ENCODE data around the gene LAPTM4A. TPM values are rescaled to one million over a fixed set of nuclear protein-coding genes. Genes with fewer than 3 reads are reported as not detected.
"Not testable (repeated sequence)": the region's sequence is repeated elsewhere in the genome, so short reads cannot be mapped to it uniquely, and the experiment has no call there.

The LAPTM4A gene
- polyA plus RNA-seq, 3 donors from 2014 or later = 116 to 164 (median 153) TPM

GRCh38 chr2:20085909-20086308 lies 34.5 kb upstream of the LAPTM4A start:
- not testable (repeated sequence) for H3K27me3 Mint-ChIP-seq (ENCODE audit: low read depth in 3 of 3); H3K4me1 Mint-ChIP-seq; H3K36me3 Mint-ChIP-seq; H3K27ac Mint-ChIP-seq; H3K4me3 Mint-ChIP-seq; DNase-seq; H3K9me3 Mint-ChIP-seq

DNA sequence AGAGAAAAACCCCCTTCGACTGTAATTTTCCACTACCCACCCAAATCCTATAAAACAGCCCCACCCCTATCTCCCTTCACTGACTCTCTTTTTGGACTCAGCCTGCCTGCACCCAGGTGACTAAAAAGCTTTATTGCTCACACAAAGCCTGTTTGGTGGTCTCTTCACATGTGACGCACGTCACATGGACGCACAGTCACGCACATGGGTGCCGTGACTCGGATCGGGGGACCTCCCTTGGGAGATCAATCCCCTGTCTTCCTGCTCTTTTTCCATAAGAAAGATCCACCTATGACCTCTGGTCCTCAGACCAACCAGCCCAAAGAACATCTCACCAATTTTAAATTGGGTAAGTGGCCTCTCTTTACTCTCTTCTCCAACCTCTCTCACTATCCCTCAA lies 31.4 kb upstream of the LAPTM4A start:
- H3K4me3 Mint-ChIP-seq; H3K4me1 Mint-ChIP-seq; H3K27ac Mint-ChIP-seq; H3K27me3 Mint-ChIP-seq (ENCODE audit: low read depth in 3 of 3); DNase-seq; H3K9me3 Mint-ChIP-seq; H3K36me3 Mint-ChIP-seq: not testable (repeated sequence)

DNA sequence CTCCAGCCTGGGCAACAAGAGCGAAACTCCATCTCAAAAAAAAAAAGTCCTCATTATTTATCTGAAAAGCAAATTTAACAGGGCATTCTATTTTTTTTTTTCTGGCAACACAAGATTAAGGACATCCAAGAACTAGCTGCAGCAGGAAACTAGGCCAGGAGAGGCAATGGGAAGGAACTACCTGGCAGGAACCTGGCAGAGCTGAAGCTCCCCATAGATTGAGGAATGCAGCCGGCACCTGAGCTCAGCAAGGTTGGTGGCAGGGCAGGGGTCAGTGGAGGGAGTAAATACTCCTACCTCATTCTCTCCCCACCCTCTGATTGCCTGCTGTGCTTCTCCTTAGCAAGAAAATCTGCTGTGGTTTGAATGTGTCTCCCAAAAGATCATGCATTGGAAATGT lies 30.4 kb upstream of the LAPTM4A start:
- H3K27me3 Mint-ChIP-seq (ENCODE audit: low read depth in 3 of 3) = peaks cover 0 to 2% (median 0%) of the 10 kb centered on the region in 3 donors
- no peaks in the 10 kb centered on the region for H3K4me1 Mint-ChIP-seq
- no peaks in the 10 kb centered on the region for H3K36me3 Mint-ChIP-seq
- DNase-seq = no peak
- peaks cover 0 to 2% (median 0%) of the 10 kb centered on the region in 6 donors for H3K9me3 Mint-ChIP-seq
- H3K27ac Mint-ChIP-seq = no peak overlapping the region
- H3K4me3 Mint-ChIP-seq = no peak overlapping the region

- no peak overlapping the region for H3K4me3 Mint-ChIP-seq
- no peaks in the 10 kb centered on the region for H3K4me1 Mint-ChIP-seq
- no peak for DNase-seq
- H3K27me3 Mint-ChIP-seq (ENCODE audit: low read depth in 3 of 3) = peaks cover 0 to 3% (median 0%) of the 10 kb centered on the region in 3 donors
- H3K27ac Mint-ChIP-seq = no peak overlapping the region
- peaks cover 0 to 2% (median 0%) of the 10 kb centered on the region in 6 donors for H3K9me3 Mint-ChIP-seq
- H3K36me3 Mint-ChIP-seq = no peaks in the 10 kb centered on the region
Measured at GRCh38 chr2:20080839-20081415, 29.5 kb upstream of the LAPTM4A start.

- Mint-ChIP-seq H3K27ac (no peak overlapping the region), H3K27me3 (ENCODE audit: low read depth in 3 of 3) (peaks cover 0 to 4% (median 0%) of the 10 kb centered on the region in 3 donors), H3K4me3 (no peak overlapping the region), H3K4me1 (no peaks in the 10 kb centered on the region), H3K9me3 (peaks cover 0 to 2% (median 0%) of the 10 kb centered on the region in 6 donors), H3K36me3 (no peaks in the 10 kb centered on the region)
- DNase-seq = no peak
Measured at GRCh38 chr2:20080428-20080827, 29.0 kb upstream of the LAPTM4A start.

- Mint-ChIP-seq H3K36me3 (no peaks in the 10 kb centered on the region), H3K9me3 (peaks cover 0 to 2% (median 0%) of the 10 kb centered on the region in 6 donors), H3K27me3 (ENCODE audit: low read depth in 3 of 3) (peaks cover 1 to 7% (median 4%) of the 10 kb centered on the region in 3 donors), H3K27ac (no peak overlapping the region), H3K4me3 (no peak overlapping the region), H3K4me1 (no peaks in the 10 kb centered on the region)
- DNase-seq = no peak
Measured at GRCh38 chr2:20079546-20080115, 28.2 kb upstream of the LAPTM4A start.

DNA sequence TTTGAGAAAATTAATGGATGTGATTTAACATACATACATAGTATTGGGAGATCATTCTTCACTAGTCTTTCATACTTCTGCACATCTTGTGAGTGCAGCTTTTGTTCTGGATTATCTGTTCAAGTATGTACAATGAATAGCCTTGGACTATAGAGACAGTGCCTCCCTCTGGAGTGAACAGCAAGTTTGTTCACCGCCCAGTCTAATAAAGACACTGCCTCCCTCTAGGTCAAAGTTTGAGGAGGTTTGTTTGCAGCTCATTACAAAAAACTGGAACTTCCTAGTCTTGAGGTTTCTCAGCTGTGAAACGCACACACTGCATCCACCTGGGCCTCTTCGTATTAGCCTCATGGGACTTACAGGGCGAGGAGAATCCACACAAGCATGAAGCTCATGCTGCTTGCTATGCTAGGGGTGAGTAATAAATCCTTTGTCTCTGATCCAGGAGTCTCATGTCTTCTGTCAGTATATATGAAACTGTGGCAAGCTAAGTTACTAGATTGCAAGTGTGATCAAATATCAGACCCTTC lies 26.0 kb upstream of the LAPTM4A start:
- no peak for DNase-seq
- no peak overlapping the region for H3K4me3 Mint-ChIP-seq
- H3K36me3 Mint-ChIP-seq = no peaks in the 10 kb centered on the region
- H3K9me3 Mint-ChIP-seq = peaks cover 0 to 2% (median 0%) of the 10 kb centered on the region in 6 donors
- no peak overlapping the region for H3K27ac Mint-ChIP-seq
- no peaks in the 10 kb centered on the region for H3K4me1 Mint-ChIP-seq
- peaks cover 3 to 10% (median 4%) of the 10 kb centered on the region in 3 donors for H3K27me3 Mint-ChIP-seq (ENCODE audit: low read depth in 3 of 3)

DNA sequence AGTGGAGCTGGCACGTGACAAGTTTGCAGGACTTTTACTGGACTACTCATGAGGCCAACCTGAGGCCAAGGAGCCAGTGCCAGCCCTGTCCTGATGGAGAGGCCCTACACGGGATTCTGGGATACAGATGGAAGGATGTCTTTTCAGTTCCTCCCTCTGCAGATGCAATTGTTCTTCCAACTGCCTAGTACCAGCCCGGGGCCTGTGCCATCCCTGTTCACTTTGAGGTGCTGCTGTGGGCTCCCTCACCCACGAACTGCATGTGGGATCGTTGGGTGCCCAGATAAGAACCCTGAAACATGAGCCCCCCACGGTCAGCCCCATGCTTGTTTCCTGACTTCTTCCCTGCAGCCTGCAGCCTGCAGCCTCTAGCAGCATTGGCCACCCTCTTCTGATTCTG lies 25.3 kb upstream of the LAPTM4A start:
- Mint-ChIP-seq H3K9me3 (peaks cover 0 to 2% (median 0%) of the 10 kb centered on the region in 6 donors), H3K36me3 (no peaks in the 10 kb centered on the region), H3K27ac (no peak overlapping the region), H3K27me3 (ENCODE audit: low read depth in 3 of 3) (peaks cover 3 to 10% (median 4%) of the 10 kb centered on the region in 3 donors), H3K4me3 (no peak overlapping the region), H3K4me1 (no peaks in the 10 kb centered on the region)
- DNase-seq = no peak

DNA sequence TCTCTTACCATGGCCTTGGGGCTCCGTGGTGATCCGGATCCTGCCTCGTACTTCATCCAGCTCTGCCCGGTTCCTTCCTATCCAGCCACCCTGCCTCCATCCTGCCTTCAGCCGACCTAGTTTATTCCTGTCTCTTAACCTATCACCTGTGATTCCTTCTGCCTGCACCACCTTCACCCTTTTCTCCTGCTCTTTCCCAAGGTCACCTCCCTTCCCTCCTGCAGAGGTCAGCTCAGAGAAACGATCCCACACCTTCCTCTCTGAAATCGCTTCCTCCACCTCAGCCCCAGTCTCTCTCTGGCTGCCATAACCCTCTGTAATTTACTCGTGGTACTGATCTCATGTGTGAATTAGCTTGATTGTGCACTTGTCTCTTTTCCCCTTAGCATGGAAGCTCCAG lies 23.5 kb upstream of the LAPTM4A start:
- no peaks in the 10 kb centered on the region for H3K36me3 Mint-ChIP-seq
- no peak overlapping the region for H3K4me3 Mint-ChIP-seq
- no peaks in the 10 kb centered on the region for H3K4me1 Mint-ChIP-seq
- peaks cover 3 to 8% (median 4%) of the 10 kb centered on the region in 3 donors for H3K27me3 Mint-ChIP-seq (ENCODE audit: low read depth in 3 of 3)
- H3K9me3 Mint-ChIP-seq = peaks cover 0 to 2% (median 0%) of the 10 kb centered on the region in 6 donors
- H3K27ac Mint-ChIP-seq = no peak overlapping the region
- no peak for DNase-seq

DNA sequence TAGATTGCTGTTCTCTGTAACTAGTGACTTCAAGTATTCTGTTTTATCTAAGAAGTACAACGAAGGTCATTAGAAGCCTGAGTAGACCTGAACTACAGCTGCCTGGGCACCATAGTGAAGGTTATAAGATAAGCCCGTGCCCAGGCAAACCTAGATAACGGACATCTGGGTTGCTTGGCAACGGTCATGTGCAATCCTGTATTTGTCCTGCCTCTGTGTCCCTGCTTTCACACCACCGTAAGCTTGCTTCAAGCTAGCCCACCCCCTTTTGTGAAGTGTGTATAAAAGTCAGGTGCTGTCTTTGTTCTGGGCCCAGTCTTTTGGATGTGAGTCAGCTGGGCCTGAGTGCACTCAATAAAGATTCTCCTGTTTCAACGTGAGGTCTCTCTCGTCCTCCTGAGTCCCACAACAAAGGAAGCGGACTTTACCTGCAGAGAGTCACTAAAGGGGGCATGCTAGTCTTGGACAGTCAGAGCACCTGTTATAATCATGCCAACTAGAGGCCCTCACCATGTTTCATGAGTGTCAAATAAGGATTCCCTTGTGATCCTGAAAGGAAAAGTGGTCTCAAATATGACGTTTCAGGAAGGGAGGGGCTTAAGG lies 22.7 kb upstream of the LAPTM4A start:
- H3K4me1 Mint-ChIP-seq; H3K27ac Mint-ChIP-seq; DNase-seq; H3K36me3 Mint-ChIP-seq; H3K27me3 Mint-ChIP-seq (ENCODE audit: low read depth in 3 of 3); H3K4me3 Mint-ChIP-seq; H3K9me3 Mint-ChIP-seq: not testable (repeated sequence)

- Mint-ChIP-seq H3K9me3 (peaks cover 0 to 2% (median 0%) of the 10 kb centered on the region in 6 donors), H3K27ac (peak overlapping the region in 1 of 6 donors; percentile 1), H3K4me1 (no peaks in the 10 kb centered on the region), H3K27me3 (ENCODE audit: low read depth in 3 of 3) (peaks cover 3 to 8% (median 4%) of the 10 kb centered on the region in 3 donors), H3K36me3 (no peaks in the 10 kb centered on the region), H3K4me3 (no peak overlapping the region)
- DNase-seq = no peak
Measured at GRCh38 chr2:20073460-20073859, 22.0 kb upstream of the LAPTM4A start.

GRCh38 chr2:20072436-20073158 lies 21.2 kb upstream of the LAPTM4A start:
- H3K9me3 Mint-ChIP-seq = no peaks in the 10 kb centered on the region
- H3K4me1 Mint-ChIP-seq = no peaks in the 10 kb centered on the region
- no peak overlapping the region for H3K4me3 Mint-ChIP-seq
- peaks cover 3 to 8% (median 4%) of the 10 kb centered on the region in 3 donors for H3K27me3 Mint-ChIP-seq (ENCODE audit: low read depth in 3 of 3)
- H3K36me3 Mint-ChIP-seq = no peaks in the 10 kb centered on the region
- no peak overlapping the region for H3K27ac Mint-ChIP-seq
- no peak for DNase-seq

DNA sequence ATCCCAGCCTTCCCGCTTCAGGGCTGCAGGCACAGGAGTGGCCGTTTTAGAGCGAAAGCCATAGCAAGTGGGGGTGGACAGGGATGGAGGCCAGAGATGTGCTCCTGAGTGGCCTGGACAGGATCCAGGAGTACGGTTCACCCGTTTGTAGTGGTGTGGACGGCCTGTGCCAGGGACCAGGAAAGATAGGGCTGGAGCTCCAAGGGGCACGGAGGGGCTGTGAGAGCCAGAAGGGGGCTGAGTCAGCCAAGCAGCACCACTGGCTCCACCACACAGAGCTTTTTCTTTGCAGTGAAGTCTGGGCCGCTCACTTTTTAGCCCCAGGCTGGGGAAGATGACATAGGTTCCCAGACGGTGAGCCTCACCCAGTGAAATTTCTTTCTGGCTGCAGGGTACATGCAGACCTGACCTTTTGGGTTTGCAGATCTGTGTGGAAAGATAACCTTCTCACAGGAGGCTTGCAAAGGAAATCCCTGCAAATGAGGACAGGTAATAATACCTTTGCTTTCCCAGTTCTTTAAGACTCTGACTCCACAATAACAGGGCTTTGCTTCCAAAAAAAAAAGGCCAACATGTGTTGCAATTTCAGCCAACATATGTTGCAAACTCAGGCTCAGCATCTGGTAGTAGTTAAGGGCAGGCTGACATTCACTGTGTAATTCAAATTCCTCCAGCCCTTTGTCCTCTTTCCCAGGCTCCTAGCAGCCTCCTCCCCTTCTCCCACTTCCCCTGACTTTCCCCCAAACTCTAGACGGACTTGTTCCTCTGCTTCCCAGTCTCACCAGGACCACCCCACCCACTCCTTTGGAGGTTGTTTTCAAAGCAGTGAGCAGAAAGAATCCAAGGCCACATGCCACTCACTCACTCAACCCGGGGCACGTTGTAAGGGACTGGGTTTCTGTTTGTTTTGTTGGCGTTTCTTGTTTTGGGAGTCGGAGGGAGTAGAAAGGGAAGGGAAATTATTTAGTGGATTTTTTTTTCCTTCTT lies 20.3 kb upstream of the LAPTM4A start:
- Mint-ChIP-seq H3K27ac (no peak overlapping the region), H3K9me3 (no peaks in the 10 kb centered on the region), H3K4me3 (no peak overlapping the region), H3K4me1 (no peaks in the 10 kb centered on the region), H3K36me3 (no peaks in the 10 kb centered on the region), H3K27me3 (ENCODE audit: low read depth in 3 of 3) (peaks cover 3 to 8% (median 6%) of the 10 kb centered on the region in 3 donors)
- DNase-seq = no peak
